GM18498 (cell line): ENCODE results near the gene SLIT3.

Source experiments
- ATAC-seq: cut with Tn5 transposase; IDR thresholded peaks from one replicate; pipeline ENCODE4 v1.9.1; 2021; ENCODE audit warnings: mild to moderate bottlenecking, moderate library complexity; ENCODE audit not compliant: unreplicated experiment

Gene SLIT3

DNA sequence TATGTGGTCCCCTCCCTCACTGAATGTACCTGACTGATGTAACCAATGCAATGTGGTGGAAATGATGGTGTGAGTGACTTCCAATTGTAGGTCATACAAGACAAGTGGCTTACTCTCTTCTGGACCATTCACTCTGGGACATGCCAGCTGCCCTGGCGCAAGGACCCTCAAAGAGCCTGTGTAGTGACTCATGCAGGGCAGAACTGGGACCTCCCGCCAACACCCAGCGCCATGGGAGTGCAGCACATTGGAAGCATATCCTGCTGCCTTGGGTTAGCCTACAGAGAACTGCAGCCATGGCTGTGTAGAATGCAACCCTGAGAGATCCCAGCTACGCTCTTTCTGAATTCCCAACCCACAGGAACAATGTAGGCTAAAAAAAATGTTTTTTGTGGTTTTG is 631.8 kb downstream of the SLIT3 start:
- no peak for ATAC-seq

DNA sequence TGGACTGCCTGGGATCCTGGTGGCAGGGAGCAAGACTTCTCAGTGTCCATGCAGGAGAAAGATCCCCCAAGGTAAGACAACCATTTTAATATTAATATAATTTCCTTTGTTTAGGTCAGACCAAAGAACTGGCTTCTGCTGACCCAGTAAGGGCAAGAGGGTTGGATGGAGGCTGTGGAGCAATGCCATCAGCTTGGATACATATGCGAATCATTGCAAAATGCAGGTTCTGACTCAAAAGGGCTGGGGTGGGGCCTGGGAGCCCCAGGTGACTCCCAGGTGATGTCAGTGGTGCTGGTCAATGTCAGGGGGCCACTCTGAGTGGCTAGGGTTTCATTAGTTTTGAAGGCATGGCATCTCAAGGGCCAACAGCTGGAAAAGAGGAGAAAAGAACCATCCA is 632.9 kb downstream of the SLIT3 start:
- no peak for ATAC-seq

DNA sequence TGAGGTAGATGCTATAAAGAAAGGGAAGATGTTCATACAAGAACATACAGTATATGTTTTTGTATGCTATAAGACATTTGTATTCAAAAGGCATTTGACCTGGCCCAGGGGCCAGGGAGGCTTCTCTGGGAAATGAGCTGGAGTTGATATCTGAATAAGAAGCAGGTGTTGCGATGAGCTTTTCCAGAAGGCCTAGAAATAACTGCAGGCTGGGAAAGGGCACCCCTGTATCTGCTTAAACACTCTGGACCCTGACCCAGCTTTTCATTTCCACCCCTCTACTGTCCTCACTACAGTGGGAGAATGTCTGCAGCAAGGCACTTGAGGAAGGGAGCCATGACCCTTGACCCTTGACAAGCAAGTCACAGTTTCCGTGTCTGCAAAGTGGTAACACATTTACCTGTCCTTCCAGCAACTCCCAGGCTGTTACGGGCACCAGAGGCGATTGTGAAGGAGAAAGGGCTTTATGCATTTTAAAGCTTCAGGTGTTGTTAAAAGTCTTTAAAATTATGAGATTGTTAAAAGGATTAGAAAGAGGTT is 633.6 kb downstream of the SLIT3 start:
- ATAC-seq = no peak

DNA sequence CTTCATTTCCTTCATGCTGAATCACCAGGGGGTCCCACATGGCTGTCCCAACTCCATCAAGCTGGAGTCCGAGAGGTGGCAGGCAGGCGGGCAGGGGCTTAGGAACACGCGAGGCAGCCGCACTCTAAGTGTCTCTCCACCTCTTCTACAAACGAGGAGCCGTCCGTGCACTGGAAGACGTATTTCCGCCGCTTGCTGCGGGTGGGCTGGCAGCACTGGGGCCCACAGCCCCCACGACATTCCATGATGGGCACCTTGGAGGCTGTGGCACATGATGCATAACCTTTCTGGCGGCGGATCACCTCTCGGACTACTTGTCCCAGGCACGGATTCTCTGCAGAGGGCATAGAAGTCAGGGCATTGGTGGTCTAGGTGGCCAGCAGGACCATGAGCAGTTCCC is 634.6 kb downstream of the SLIT3 start:
- no peak for ATAC-seq

DNA sequence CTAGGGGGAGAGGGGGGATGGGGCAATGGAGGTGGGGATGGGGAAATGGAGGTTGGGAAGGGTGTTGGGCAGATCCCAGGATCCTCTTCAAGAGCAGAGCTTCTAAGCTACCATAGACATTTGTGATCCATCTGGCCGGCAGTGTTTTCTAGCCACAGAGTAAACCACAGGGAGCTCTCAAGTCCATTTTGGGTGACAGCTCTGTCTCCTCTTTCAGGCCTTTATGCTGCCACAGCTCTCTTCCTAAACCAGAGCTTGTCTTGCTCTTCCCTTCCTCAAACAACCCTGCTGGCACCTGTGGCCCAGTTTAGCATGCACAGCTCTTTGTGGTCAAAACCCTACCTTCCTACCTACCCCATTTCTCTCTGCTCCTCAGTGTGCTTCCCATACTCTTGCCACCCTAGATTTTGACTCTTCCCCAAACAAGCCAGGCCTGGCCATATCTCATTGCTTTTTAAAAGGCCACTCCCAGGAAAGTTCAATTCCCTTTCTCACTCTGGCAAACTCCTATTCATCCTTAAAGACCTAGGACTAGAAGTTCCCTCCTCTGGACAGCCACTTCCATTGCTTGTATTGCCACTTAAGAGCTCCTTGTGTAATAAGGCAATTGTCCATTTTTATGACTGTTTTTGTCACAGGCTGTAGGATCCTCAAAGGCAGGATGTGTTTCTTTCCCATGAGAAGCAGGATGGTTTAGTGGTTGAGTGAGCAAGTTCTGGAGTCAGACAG is 637.5 kb downstream of the SLIT3 start:
- no peak for ATAC-seq

- ATAC-seq = no peak
Observed at GRCh38 chr5:168661593-168662485, 639.1 kb downstream of the SLIT3 start.

DNA sequence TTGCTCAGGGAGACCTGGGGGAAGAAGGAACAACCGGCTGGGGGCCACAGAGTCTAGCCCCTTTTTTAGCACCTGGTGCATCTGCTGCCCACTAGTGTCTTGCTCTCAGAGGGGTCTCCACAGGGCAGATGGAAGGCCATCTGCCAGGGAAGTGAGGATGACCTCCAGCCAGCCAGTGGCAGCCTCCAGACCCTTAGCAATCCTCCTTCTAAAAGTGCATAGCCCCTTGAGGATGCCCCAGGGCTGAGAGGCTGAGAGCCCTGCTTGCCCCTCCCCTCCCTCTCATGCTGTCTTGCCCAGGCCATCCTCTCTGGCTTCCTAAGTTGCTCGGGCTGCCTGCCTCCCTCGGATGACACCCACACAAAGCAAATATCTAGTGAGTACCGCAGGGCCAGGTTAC is 640.2 kb downstream of the SLIT3 start:
- no peak for ATAC-seq

- no peak for ATAC-seq
Observed at GRCh38 chr5:168659286-168659847, 641.6 kb downstream of the SLIT3 start.

GRCh38 chr5:168658394-168658793 is 642.5 kb downstream of the SLIT3 start:
- no peak for ATAC-seq

DNA sequence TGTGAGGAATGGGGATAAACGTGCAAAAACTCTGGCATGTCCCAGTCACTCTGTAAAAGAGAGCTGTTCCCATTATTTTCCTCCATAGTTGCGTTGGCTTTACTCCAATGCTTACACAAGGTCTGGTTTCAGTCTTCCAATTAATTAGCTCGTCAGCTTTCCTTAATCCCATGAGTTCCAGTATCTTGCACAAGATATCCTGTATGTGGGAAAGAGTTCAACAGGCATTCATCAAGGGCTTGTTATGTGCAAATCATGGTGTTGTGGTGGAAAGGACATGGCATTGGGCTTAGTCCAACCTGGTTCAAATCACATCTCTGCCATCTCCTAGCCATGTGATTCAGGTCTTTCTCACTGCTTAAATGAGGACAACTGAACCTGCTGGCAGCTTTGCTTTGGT is 644.3 kb downstream of the SLIT3 start:
- ATAC-seq = no peak

DNA sequence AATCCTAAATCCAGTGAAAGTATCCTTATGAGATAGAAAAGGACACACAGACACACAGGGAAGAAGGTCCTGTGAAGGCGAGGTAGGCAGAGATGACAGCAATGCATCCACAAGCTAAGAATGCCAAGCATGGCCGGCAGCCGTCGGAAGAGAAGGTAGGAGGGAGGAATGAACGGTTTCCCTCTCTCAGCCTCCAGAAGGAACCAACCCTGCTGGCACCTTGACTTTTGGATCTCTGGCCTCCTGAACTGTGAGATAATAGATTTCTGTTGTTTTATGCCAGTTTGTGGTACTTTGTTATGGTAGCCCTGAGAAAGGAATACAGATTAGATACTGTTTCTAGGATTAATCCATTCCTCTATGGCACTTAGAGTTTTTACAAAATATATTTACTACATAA is 645.6 kb downstream of the SLIT3 start:
- no peak for ATAC-seq

- no peak for ATAC-seq
Observed at GRCh38 chr5:168654211-168654721, 646.7 kb downstream of the SLIT3 start.

DNA sequence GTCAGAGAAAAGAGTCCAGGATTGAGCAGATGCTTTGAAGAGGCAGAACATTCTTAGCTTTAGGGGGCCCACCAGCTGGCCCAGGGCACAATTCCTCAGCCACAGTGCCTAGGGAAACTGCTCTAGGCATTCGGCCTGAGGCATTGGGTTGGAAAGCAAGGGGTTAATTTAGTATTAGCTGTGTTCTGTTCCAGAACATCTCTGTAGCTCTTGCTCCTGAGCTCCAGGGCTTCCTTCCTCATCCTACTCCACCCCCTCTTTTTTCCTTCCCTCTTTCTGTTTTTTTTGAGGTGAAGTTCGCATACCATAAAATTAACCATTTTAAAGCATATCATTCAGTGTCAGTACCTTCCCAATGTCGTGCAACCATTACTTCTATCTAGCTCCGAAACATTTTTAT is 647.3 kb downstream of the SLIT3 start:
- ATAC-seq = no peak

GRCh38 chr5:168651648-168652047 is 649.3 kb downstream of the SLIT3 start:
- no peak for ATAC-seq

GRCh38 chr5:168649306-168649705 is 651.6 kb downstream of the SLIT3 start:
- no peak for ATAC-seq

- ATAC-seq = no peak
Observed at GRCh38 chr5:168648576-168648975, 652.4 kb downstream of the SLIT3 start.

DNA sequence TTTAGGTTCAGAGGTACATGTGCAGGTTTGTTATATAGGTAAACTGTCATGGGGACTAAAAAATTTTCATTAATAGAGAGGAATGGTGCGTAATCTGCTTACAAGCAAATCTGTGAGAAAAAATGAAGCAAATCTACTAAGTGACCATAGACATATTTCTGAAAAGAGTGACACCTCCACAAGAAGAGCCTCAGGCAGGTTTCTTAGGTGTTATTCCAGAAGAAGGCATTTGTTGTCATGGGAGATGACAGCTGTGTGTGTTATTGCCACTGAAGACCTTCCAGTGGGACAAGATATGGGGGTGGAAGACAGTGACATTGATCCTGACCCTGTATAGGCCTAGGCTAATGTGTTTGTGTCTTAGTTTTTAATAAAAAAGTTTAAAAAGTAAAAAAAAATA is 652.9 kb downstream of the SLIT3 start:
- no peak for ATAC-seq

DNA sequence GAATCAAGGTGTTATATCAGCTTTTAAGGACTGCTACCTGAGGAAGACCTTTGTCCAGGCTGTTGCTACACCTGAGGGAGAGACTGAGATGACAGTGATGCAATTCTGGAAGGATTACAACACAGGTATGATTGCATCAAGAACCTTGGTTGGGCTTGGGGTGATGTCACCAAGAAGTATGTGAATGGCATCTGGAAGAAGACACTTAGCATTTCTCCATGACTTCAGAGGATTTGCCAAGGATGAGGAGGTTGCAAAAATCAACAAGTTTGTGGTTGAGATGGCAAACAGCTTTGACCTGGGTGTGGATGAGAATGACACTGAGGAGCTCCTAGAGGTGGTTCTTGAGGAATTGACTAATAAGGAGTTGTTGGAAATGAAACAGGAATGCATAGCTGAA is 653.9 kb downstream of the SLIT3 start:
- ATAC-seq = no peak

- ATAC-seq = no peak
Observed at GRCh38 chr5:168646335-168646734, 654.6 kb downstream of the SLIT3 start.

GRCh38 chr5:168645195-168645594 is 655.7 kb downstream of the SLIT3 start:
- ATAC-seq = no peak

GRCh38 chr5:168642019-168642418 is 658.9 kb downstream of the SLIT3 start:
- no peak for ATAC-seq
